ENCODE results near the gene THEMIS.
"Not testable (repeated sequence)": the region's sequence is repeated elsewhere in the genome, so short reads cannot be mapped to it uniquely, and the experiment has no call there.

Gene THEMIS, protein sequence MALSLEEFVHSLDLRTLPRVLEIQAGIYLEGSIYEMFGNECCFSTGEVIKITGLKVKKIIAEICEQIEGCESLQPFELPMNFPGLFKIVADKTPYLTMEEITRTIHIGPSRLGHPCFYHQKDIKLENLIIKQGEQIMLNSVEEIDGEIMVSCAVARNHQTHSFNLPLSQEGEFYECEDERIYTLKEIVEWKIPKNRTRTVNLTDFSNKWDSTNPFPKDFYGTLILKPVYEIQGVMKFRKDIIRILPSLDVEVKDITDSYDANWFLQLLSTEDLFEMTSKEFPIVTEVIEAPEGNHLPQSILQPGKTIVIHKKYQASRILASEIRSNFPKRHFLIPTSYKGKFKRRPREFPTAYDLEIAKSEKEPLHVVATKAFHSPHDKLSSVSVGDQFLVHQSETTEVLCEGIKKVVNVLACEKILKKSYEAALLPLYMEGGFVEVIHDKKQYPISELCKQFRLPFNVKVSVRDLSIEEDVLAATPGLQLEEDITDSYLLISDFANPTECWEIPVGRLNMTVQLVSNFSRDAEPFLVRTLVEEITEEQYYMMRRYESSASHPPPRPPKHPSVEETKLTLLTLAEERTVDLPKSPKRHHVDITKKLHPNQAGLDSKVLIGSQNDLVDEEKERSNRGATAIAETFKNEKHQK

DNA sequence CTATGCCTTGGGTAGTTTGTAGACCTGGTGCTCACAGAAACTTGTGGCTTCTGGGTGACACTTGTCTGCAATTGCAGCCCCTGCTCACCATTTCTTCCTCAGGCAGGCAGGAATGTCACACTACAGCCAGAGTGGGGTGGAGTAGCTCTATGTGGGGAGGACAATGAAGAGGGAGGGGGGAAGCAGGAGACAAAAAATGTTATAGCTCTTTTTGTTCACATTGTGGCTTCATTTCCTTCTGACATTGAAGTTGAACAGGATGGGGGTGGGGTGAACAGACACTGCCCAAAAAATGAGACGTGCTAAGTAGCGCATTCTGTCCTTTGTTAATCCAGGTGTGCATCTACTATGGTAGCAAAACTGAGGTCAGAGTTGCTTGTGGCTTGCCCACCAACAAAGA is at the start of gene THEMIS:
TSS of gene THEMIS (minus strand) at position 124 of the 400 bp plus-strand sequence. CDS start 126 bp downstream, outside the sequence.
- DNase-seq (ENCODE audit: low read depth in 4 of 4, low spot score in 1 of 4): no peak

DNA sequence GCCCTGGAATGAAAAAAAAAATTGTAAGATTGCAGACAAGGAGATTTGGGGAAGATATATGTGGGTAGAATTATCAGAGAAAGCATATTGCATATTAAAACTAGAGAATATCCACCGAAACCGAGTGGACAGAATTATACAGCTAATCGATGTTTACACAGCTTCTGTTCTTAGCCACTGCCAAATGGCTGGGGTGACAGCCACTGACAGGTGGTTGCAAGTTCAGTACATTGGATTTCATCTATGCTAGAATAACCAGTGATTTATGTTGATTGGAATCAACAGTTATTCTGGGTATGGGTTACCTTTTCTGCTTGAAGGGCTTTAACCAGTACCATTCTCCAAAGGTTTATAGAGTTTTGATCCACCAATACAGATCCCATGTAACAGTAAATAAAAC is 48.4 kb upstream of the THEMIS start:
- DNase-seq (ENCODE audit: low read depth in 4 of 4, low spot score in 1 of 4): no peak

DNA sequence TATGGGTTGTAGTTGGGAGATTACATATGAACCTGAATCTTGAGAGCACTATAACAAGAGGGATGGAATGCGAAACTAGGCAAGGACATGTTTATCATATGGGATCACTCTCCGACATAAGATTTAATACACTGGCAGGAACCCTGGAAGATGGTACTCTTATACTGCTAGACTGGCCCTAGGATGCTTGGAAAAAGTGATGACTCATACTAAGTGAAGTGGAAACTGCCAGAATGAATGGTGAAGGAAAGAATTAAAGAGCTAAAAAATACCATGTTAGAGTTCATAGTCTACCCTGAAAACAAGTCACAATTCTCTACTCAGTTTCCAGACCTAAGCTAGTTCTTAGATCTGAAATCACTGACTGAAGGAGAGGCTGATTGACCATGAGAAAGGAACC is 45.5 kb upstream of the THEMIS start:
- DNase-seq (ENCODE audit: low read depth in 4 of 4, low spot score in 1 of 4): no peak

DNA sequence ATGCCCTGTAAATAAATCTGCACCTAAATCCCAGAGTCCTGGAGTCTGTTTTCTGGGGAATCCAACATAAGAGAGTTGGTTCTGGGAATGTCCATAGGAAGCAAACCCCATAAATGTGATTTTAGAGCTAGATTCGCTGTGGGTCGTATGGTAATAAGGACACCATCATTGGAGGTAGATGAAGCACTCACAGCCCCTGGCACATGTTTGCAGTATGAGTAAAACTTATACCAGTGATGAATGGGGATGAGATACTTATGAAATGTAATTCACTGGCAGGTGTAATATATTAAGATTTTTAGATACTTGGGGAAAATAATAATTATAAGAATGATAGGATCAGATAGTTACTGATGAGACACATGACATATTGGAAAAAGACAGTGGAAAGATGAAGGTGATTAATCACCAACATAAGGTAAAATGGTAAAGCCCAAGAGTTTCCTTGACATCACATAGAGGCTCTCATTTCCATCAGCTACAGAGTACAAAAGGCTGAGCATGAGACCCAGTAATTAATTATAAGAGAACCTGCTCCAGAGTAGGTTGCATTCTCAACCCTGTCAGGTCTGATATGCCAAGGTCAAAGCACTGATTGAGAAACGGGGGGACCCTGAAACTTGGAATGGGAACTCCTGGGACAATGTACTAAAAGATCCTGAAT is 44.7 kb upstream of the THEMIS start:
- DNase-seq (ENCODE audit: low read depth in 4 of 4, low spot score in 1 of 4): no peak

DNA sequence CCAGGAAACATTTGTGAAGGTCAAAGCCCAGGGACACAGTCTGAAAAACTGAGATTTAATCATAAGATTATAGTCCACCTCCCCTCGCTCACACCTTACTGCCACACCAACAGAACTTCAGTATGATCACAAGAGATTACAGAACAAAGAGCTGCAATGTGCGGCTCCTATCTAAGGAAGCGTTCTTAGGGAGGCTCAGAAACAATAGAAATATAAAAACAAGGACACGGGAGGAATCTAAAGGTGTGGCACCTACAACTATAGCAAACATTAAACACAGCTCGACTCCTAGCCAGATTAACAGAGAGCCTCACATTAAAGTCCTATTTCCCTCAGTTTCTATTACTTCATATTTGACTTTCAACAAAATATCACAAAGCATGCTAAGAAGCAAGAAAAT is 40.4 kb upstream of the THEMIS start:
- DNase-seq (ENCODE audit: low read depth in 4 of 4, low spot score in 1 of 4): no peak

DNA sequence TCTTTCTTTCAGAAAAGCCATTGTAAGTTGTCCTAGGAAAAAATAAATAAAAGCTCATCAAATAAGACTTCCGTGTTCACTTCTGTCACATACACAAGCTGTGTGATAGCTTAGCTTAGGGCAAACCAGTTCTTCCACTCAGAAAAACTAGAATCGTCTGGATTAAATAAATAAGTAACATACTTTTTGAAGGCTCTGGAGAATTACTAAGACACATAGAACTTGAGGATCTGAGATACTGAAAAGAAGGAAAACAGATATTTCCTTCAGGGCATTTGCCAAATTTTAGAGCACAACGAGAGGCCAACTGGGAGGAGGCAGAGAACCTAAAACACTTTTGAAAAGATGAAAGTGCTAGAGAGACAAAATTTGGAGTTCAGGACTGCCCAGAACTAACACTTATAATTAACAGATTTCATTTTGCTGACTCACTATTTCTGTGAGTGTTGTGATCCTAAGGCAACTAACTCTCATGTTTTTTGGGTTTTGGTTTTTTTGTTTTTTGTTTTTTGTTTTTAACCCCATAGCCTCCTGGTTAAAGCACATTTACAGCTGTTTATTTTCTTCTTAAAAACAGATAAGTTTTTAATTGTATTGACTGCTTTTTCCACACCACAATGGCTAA is 38.7 kb upstream of the THEMIS start:
- DNase-seq (ENCODE audit: low read depth in 4 of 4, low spot score in 1 of 4): no peak

DNA sequence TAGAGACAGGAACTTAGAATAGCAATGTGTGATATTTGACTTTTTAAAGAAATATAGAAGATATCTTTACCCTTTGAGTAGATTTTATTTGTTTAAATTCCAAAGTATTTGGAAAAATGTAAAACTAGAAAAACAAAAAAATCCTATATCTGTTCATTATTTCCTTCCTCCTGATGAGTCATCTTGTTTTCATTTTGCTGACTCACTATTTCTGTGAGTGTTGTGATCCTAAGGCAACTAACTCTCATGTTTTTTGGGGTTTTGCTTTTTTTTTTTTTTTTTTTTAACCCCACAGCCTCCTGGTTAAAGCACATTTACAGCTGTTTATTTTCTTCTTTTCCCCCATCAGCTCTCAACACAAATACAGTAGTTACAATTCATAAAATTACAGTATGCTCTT is 37.8 kb upstream of the THEMIS start:
- no peak for DNase-seq (ENCODE audit: low read depth in 4 of 4, low spot score in 1 of 4)

DNA sequence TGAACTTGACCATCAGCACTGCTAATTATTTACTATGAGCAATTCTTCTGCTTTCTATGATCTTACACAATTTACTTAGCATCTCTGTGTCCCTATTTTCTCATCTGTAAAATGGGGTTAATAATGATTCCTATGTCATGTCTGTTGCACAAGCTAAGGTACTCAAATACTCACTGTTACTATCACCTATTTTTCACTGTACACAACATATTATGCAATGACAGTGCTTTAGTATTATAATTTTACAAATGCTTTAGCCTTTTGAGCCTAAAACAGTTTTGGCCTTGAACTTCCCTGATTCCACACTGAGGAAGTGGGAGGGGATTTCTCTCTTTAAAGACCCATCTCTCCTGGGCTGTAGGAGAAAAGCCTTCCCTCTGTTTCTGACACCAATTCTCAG is 36.9 kb upstream of the THEMIS start:
- DNase-seq (ENCODE audit: low read depth in 4 of 4, low spot score in 1 of 4): no peak

DNA sequence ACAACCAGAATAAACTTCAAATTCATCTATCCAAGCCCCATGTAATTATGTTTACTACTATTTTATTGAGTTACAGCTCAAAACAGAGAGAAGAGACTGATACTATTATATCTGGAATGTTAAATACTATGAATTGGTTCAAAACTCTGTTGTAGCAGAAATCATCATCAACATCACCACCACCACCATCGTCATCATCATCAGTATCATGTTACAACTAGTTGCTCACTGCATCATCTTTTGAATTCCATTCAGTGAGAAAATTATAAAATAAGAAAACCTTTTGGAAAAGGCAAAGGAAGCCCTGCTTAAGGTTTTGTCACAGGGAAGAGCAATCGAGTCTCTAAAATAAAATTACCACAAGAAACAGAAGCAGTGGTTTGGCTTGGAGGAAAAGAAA is 36.2 kb upstream of the THEMIS start:
- no peak for DNase-seq (ENCODE audit: low read depth in 4 of 4, low spot score in 1 of 4)

DNA sequence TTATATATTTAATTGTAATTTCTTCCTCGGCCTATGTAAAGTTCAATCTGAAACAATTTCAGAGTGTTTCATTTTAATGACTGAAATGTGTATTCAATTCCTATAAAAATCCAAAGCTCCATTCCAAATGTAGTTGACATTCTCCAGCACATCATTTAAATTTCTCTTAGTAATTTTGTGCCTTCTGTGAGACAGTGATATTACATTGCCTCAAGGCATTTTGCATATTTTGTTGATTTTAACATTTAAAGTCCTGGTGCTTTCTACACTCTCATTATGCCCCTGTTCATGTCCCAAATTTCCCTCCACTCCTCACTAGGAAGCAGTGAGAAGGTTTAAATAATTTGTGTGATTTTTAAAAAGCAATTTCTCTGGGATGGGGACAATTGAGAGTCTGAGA is 34.1 kb upstream of the THEMIS start:
- no peak for DNase-seq (ENCODE audit: low read depth in 4 of 4, low spot score in 1 of 4)

DNA sequence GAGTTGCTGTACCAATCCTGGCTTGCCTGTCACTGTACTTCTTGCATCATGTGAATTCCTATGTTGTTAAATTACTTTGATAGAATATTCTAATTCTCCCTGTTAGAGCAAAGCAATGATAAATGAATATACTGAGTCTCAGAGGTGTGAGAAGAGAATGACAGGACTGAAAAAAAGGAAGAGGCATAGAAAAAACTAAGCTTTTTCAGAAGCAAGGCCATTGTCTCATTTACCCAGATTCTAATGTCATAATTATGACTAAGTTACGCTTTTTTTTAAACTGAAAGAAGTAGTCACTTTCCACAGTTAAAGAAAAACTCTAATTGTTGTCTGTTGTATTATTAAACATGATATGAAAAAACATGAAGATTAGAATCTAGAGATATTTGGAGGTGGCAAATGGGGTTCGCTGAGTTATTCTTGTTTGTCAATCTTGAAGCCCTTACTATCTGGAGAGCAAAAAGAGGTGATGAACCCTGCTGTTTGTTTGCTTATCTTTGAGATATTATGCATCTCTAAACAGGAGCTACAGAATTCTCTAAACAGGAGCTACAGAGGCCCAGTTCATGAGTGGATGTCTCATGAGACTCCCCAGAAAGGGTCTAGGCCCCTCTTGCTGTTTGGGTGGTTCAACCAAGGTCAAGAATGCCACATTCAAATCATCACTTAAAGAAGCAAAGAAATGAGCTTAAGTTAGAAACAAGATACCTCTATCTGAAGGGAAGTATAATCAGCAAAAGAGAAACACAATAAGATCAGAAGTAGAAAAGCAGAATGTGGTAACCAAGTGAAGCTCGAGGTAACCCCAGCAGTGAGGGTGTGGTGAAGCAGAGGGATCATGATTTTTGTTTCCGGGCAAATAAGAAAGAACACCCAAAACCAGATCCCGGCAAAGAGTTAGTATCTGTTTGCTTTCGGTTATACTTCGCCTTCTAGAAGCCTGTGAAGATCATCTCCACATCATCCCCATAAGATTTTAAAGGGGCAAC is 33.3 kb upstream of the THEMIS start:
- no peak for DNase-seq (ENCODE audit: low read depth in 4 of 4, low spot score in 1 of 4)

DNA sequence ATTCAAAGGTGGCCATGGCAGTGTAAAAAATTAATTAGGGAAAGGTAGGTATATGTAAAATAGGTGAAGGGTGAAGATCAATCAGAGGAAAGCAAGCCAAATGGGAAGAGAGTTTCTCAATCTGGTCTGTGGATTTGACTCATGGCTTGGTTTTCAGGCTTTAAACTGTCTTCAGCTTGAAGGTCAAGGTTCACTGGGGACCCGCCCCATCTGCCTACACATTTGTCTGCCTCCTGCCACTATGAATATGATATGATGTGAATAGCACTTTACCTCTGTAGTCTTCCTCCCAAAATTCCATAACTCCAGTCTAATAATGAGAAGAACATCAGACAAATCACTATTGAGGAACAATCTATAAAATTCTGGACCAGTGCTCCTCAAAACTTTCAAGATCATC is 32.3 kb upstream of the THEMIS start:
- DNase-seq (ENCODE audit: low read depth in 4 of 4, low spot score in 1 of 4): no peak

DNA sequence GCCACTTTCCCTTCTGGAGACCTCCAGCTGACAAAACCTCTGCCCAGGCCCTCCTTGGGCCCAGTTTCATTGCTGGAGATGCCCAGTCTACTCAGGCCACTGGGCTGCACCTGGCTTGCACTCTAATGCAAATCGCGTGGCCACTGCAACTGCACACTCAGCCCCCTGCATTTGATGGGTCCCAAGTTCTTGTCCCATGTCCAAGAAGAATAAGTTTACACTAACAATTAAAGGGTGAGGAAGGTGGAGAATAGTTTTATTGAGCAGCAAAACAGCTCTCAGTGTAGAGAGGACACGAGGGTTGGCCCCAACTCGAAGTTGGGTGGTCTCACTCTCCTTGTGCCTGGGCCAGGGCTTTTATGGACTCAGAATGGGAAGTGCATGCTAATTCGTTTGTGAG is 31.9 kb upstream of the THEMIS start:
- no peak for DNase-seq (ENCODE audit: low read depth in 4 of 4, low spot score in 1 of 4)

DNA sequence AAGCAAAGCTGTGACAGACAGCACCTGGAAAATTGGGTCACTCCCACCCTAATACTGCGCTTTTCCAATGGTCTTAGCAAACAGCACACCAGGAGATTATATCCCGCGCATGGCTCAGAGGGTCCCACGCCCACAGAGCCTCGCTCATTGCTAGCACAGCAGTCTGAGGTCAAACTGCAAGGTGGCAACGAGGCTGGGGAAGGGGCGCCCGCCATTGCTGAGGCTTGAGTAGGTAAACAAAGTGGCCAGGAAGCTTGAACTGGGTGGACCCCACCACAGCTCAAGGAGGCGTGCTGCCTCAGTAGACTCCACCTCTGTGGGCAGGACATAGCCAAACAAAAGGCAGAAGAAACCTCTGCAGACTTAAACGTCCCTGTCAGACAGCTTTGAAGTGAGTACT is 25.6 kb upstream of the THEMIS start:
- DNase-seq (ENCODE audit: low read depth in 4 of 4, low spot score in 1 of 4): not testable (repeated sequence)

DNA sequence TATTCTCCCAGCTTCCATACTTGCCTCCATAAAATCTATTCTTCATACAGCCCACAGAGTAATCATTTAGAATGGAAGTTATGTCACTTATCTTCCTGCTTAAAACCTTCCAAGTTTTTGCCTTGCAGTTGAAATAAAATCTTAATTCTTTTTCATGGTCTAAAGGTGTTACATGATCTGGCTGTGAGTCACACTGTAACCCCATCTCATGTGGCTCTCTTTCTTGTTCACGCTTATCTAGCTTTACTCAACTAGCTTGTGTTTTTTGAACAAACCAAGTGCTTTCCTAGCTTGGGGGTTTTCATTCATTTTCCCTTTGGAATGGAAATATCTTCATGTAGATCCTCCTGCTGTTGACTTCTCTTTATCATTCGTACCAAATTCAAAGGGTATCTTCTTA is 23.6 kb upstream of the THEMIS start:
- DNase-seq (ENCODE audit: low read depth in 4 of 4, low spot score in 1 of 4): no peak

DNA sequence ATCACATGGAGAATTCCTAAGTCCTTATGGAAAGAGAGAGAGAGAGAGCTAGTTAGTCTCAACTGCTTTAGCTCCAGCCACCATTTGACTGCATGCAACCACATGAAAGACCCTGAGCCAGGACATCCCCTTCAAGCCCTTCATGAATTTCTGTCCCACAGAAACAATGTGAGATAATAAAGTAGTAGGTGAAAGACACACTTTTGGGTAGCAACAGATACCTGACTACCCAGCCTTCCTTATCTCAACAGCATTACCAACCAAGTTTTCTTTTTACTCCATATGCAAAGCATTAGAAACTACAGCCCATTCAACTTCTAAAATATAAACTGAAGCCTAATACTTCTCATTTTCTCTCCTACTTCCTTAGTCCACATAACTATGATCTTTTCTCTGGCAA is 23.2 kb upstream of the THEMIS start:
- no peak for DNase-seq (ENCODE audit: low read depth in 4 of 4, low spot score in 1 of 4)

DNA sequence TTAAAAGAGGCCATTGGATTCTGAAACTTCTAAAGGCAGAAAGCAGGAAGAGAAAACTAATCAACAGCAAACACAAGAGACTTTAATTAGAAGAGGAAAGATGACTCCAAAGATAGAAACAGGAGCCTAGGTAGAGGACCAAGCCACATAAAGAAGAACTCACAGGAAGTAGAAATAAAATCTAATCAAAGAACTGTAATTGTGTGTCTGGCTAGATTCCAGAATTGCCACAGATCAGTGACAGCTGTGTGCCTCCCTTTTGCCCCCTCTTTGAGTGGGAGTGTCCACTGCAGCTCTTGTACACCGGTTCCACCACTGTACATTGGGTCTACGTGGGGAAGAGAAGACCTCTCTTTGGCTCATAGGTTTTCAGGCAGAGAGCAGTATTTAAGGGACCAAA is 22.3 kb upstream of the THEMIS start:
- no peak for DNase-seq (ENCODE audit: low read depth in 4 of 4, low spot score in 1 of 4)

DNA sequence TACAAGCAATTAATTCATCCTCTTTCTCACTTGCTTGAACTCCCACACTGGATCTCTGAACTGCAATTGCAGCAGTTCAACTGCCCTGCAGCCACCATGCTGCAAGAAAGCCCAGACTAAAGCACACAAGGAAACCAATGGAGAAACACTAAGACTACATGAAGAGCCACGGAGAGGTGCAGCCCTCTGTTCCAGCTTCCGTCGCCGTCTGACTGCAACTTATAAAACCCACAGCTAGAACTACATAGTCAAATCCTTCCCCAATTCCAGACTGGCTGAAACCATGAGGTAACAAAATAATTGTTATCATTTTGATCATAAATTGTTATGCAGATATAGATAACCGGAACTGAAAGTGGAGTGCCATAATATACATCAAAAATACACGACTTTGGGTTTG is 21.1 kb upstream of the THEMIS start:
- DNase-seq (ENCODE audit: low read depth in 4 of 4, low spot score in 1 of 4): no peak

DNA sequence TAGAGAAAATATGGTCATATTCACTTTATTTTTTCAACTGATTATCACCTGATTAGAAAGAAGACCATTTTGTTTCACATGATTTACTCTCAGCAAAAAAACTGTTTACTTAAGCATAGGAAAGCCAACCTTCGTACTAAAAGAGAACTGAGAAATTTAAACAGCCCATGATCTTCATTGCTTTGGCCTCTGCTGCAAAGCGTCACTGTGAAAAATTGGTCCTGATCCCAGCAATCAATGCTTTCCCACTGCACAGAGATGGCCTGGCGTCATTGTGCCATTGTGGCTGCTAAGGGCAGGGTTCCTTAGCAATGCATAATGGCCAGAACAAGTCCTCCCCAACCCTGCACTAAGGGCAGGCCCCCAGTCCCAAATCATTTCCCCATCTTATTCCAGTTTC is 19.9 kb upstream of the THEMIS start:
- DNase-seq (ENCODE audit: low read depth in 4 of 4, low spot score in 1 of 4): no peak

DNA sequence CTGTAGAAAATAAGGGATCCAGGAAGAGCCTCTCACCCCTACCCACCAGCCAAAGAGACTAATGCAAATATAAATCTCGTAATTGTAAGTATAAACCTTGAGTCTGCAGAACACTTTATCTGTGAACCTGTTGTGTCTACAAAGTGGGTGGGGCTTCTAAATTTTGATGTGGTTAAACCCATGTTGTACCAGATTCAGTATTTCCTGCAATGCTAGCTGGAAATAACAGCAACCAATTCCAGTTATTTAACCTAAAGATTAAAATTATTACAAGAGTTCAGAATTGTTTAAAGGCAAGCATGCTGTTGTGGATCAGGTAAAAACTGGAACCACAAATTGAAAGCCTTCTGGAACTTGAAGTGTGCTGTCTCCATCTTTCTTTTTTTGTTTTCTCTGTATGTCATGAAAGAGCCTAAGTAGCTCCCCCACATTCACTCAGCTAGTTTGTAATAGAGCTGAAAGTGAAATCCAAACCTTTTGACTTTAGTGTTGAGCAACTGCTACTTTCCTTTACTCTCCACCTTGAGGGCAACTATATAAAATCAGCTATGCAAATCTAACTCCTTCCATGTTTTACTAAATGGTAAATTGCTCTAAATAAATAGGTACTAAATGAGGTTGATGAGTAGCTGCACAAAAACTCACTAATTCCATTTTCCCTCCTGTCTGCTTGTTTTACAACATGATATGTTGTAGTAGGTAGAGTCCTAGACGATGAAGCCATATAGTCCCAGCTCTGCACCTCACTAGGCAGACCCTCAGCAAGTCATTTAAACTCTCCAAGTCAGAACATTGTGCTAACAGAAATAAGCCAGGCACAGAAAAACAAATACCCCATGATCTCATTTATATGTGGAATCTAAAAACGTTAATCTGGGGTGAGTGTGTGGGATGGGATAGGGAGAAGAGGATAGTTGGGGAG is 17.9 kb upstream of the THEMIS start:
- no peak for DNase-seq (ENCODE audit: low read depth in 4 of 4, low spot score in 1 of 4)

Measured in stimulated activated CD4-positive, alpha-beta T cell treated with anti-CD3 and anti-CD28 coated beads, Interleukin-1b, Interleukin-23, amount 100 ng/mL, for 24 hours (primary cell).